RPMI8226 (cell line): ENCODE measurements around the gene HPSE2.

Source experiments
- DNase-seq: peaks from one replicate; pipeline ENCODE4 v3.0.0-alpha.2; 2015

Gene HPSE2

DNA sequence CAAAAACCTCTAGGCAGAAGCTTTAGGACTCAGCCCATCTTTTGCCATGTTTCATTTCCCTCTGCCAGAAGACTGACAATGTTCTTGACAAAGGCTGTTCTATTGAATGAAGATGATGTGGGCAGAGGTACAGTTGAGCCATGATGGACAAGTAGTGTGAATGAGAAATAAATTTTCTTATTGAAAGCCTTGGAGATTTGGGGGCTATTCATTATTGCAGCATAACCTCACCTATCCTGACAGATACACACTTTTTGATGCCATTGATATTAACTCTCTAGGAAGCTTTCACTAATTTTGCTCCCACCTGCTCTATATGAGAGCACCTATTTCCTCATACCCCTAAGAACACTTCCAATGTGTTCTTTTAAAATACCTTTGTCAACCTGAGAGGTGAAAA, 752.0 kb downstream of the HPSE2 start:
- DNase-seq: no peak

DNA sequence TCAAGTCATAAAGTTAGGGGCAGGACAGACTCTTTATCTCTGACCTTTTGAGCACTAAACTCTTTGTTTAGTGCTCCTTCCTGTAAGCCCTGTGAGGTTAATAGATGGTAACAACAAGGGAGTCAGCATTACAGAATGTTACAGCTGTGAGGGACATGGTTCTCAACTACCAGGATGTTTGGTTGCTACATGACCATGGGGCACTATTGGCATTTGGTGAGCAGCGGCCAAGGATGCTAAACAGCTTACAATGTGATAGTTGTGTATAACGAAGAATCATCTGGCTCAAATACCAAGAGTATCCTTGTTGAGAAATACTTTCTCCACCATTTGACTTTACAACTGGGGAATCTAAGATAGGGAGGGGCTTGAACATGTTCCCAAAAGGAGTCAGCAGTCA, 753.6 kb downstream of the HPSE2 start:
- no peak for DNase-seq

DNA sequence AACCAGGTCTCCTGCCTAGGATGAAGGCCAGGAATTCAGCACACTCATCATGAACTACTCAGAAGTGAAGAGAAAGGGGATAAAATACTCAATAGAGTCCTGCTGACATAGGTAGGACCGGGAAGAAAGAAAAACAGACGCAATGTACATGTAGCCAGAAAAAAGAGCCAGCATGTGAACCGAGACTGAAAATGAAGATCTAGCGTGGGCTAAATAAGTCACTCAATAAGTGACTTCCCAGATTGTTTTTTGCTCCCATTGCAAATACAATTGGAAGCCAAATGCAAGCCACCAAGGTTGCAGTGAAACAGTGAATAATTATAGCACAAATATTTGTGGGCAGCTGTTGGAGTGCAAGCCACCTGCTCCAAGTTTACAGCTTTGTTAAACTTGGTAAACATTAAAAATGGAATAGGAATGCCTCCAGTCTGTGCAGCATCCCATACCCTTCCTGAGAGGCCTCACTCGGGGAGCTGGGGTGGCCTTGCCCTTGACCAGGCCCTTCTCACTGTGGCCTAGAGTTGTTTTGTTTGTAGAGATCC, 754.2 kb downstream of the HPSE2 start:
- no peak for DNase-seq

DNA sequence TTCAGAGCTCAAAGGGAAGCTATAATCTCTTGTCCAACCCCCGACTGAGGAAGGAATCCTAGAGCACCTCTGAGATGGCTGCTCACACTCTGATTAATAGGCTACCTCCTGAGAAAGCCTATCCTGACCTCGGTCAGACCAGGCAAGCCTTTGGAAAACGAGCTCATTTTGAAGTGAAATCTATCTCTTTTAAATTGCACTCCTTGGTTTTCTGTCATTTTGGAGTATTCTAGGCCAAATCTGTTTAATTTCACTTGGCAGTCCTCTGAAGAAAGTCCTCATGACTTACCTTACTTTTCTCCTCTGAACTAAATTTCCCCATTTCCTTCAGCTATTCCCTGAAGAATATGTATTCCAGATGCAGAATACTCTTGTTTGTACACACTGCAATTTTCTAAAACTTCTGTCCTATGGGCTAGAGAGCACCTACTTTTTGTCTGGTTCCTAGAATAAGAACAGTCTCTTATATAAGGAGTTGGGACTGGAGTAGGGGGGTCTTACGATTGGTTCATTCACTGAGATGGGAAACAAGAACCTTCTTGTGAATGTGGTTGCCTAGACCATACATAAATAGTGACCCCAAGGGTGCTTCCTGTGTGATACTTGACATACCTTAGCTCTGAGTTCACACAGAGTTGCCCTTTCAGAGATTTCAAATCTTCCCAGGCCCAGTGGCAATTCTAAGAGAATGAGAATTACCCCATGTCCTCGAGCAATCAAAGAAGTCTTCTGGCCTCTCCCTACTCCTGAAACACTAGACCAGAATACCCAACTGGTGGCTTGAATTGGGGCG, 757.0 kb downstream of the HPSE2 start:
- DNase-seq: no peak

DNA sequence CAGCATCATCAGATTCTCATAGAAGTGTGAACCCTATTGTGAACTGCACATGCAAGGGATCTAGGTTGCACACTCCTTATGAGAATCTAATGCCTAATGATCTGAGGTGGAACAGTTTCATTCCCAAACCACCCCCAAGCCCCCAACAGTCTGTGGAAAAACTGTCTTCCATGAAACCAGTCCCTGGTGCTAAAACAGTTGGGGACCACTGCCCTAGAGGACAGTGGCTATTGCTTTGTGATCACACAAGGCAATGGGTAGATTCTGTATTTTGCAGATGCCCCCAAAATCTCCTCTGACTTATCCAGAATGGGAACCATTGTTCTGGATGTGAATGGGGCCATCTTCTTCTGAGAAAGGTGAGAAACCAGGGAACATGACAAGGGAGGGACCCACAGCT, 757.8 kb downstream of the HPSE2 start:
- no peak for DNase-seq

DNA sequence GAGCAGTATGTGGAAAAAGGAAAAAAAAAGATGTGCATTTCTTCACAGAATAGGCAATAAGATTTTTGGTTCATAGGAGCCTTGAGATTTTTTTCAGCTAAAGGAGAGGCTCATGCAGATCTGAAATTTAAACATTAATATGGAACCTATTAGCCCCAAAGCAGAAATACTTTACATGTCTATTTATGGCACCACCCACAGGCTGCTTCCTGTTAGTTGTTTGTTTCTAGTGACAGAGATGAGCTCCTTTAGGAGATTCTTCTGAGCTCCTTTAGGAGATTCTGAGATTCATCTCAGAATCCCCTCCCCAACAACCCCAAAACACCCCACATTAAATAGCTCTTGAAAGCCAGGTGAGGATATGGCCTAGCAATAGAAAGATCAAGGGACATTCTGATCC, 761.0 kb downstream of the HPSE2 start:
- no peak for DNase-seq

DNA sequence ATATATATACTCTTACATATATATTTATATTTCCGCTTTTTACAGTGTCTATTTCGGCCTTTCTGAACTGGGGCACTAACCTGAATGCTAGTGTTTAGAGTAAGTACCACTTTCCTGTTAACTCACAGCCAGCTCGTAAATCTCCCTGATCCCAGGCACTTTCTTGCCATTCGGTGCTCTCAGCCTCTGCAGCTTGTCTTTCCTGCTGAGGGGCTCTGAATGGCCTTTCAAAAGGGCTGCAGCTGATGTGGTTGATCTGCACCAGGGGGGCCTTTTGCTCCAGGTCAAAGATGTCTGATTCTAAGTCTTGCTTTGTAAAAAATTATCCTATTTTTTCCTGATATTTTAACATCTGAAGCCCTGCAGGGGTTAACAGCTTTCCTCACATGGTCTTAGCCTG, 763.5 kb downstream of the HPSE2 start:
- DNase-seq: no peak

DNA sequence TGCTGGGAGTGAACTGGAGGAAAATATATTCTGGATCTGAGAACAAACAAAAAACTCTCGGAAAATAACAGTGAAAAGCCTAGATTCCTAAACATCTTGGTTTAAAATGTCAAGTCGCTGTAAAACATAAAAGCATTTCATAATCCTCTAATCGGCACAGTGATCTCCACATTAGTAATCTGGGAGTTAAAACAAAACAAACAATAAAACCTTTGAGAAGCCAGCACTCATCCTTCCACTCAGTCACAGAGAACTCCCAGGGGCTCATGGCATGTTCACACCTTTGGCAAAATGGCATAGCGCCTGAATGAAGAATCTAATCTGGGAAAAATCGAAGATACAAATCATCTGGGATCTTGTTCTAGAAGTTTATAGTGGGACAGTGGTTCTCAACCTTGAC, 764.8 kb downstream of the HPSE2 start:
- DNase-seq: no peak

DNA sequence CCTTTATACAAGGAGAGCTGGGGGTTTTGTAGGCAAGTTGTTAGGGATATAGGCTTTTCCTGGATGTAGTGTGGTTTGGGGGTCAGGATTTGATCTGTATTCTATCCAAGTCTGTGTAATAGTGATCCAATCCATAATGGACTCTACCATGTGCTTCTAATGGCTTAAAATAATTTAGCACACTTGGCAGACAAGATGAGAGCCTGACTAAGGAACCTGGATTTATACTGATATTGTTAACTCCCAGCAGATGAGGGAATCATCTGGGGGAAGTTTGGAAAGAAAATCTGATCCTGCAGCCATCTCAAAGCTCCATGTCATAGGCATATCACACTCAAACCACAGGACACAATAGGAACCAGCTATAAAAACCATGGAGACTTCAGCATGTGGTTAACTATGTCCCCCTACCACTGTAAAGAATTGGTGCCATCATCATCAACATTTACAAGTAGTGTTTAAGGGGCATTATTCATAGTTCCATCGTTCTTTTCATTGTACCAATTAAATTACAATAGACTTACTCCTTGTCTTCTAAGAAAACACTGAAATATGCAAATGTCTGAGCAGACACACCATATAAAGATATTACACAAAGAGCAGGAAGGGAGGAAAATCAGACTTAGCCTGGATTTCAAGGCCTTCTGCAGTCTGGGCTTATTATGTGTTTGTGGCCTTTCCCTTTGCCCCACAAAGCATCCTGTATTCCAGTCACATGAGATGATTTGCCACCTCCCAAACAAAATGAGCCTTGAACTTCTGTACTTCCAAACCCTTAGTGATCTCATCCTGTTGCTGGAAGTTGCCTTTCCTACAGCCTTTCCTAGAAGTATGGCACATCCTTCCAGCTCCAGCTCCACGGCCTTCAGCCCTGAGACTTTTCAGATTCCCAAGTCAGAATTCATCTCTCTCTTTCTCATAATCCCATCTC, 766.4 kb downstream of the HPSE2 start:
- DNase-seq: no peak

DNA sequence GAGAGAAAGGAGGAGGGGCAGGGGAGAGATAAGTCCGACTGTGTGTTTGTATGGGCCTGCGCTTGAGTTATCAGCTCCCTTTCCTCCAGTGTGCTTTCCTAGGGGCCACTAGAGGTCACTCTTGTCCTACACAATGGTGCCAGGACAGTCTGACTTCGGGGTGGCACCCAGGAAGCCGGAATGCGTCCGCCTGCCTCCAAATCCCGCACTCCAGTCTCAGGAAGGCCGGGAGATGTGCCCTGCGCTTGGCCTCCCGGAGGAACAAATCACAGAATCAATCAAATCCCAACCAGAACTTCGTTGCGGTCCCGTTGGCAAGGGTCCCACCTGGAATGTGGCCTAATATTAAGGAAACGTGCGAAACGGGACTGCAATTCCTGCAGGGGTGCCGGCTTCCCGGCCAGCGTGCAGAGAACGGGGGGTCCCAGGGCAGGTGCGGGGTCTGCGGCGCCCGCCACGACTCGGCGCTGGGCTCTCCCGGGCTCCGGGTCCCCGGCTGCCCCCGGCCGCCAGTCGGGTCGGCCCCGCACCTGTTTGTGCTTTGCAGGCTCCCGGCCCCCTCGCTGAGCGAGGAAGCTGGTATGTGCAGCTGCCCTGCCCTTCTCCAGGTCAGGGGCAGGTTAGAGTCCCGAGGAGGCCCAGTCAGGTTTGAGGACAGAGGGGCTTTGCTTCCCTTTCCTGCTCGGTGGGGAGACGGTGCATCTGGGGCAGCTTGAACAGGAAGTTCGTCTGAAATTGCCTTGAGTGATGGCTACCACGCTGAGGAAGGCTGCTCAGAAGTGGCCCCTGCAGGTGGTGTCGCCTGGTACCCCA, 767.9 kb downstream of the HPSE2 start:
- peak; percentile 65 for DNase-seq

DNA sequence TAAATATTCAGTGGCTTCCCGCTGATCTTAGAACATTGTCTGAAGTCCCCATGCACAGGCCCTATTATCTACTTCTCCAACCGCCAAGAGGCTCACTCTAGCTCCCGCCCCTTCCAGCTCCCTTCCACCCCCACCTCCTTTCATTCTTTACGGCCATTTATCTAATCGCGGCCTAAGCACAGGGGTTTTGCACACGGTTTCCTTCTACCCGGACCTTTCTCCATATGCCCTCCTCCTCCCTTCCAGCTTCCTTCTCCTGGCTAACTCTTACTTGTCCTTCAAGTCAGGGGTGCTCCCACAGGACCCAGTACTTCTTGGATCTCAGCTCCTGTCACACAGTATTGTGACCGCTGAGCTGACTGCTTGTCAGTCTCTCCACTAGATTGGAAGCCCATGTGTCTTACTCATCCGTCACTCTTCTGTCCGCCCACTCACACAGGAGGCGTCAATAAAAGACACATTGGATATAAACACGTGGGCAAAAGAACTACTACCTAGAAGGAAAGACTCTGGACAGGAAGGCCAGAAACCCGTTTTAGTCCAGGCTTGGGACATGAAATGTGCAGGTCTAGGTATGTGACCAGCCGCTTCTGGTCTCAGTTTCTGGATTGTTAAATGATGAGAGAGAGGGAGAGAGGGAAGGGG, 768.7 kb downstream of the HPSE2 start:
- no peak for DNase-seq

DNA sequence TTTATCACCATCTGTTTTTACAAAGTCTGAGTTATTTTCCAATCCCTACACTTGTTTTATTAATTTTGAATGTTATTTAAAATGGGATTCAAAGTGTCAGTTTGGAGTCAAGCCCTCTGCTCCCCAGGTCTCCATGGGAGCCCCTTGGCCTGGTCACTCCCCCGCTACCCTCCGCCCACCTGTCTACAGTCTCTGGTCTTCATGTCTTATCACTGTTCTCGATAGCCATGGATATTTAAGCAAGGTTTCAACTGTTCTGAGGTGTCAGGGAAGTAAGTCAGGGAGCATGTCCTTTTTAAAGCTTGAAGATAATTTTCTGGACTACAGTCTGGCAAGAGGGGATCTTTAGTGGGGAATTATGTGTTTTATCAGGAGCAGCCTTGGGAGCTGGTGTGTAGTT, 769.8 kb downstream of the HPSE2 start:
- no peak for DNase-seq

DNA sequence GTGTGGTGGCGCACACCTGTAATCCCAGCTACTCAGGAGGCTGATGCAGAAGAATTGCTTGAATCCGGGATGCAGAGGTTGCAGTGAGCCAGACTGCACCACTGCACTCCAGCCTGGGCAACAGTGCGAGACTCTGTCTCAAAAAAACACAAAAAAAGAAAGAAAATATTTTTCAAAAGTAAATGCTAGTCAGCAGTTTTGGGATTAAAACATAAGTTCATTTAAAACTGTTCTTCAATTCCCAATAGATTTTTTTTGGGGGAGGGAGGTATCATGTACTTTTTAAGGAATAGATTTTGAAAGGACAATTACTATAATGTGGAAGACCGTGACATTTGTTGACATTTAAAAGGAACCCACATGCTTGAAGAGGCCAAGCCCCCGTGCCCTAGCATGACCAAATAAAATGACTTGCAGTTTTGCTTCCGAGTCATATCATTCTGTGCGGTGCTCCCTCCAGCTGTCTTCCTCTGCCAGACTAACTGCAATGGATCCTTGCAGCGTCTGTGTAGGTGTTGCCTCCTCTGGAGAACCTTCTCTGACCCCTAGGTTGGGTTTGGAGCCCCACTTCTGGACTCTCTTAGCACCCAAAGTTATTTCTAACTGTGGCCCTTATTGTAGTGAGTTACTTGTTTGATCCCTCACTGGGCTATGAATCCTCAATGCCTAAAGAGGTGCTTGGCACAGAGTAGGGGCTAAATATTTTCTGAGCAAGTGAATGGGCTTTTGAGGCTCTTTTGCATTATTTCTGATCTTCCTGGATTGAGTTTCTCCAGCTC, 771.5 kb downstream of the HPSE2 start:
- DNase-seq: no peak

DNA sequence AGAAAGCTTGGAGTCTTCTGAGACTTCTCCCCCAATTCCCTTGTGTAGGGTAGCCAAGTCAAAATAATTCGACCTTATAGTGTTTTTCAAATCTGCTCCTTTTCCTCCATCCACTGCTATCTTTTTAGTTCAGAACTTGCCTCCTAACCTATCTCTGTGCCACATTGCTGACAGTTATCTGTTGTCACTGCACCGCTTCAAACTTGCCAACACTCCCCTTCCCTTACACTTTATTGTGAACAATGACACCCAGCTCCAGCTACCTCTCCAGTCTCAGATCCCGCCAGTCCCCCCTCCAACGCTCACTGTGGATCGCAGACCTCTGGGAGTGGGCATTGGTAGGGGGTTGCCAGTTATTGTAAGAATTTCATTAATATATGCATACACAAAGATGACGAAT, 772.6 kb downstream of the HPSE2 start:
- DNase-seq: no peak

DNA sequence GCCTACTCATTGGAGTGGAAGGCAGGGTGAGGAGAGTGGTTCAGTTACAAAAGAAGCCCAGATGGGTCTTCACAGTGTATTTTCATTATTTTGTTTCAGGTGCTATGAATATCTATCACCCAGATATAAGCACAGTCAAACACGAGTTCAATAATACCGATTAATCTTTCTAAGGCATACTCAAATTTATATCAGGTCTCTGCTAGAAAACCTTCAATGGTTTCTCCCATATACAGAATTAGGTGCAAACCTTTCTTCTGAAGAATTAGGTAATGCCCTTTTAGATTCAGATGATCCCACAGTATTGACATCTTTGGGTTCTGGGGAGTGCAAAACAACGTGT, 774.2 kb downstream of the HPSE2 start:
- DNase-seq: no peak

DNA sequence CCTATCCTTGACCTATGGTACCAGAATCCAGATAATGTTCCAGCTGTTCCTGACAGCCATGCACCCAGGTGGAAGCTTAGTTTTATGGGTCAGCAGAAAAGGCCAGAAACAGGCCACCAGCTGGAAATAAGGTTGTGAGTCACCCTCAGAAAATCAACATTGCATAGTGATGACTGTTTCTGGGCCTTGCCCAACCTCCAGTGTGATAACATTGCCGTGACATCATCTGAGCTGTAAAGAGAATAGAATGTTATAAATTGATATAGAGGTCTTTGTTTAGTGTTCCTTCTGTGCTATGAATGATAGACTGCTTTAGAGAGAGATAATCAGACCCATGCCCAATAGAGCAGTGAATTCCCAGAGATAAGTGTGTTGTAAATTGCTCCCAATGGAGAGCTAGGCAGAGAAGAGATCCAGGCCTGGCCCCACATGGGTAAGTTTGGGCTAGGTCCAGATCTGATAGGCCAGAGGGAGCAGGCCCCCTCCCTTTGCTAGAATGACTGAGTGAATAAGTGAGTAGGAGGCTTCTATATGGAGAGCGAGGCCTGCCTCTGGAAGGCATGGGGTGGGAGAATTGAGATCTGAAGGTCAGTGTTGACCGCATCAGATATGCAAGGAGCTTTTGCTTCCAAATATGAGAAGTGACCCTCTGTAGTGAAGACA, 774.7 kb downstream of the HPSE2 start:
- no peak for DNase-seq

DNA sequence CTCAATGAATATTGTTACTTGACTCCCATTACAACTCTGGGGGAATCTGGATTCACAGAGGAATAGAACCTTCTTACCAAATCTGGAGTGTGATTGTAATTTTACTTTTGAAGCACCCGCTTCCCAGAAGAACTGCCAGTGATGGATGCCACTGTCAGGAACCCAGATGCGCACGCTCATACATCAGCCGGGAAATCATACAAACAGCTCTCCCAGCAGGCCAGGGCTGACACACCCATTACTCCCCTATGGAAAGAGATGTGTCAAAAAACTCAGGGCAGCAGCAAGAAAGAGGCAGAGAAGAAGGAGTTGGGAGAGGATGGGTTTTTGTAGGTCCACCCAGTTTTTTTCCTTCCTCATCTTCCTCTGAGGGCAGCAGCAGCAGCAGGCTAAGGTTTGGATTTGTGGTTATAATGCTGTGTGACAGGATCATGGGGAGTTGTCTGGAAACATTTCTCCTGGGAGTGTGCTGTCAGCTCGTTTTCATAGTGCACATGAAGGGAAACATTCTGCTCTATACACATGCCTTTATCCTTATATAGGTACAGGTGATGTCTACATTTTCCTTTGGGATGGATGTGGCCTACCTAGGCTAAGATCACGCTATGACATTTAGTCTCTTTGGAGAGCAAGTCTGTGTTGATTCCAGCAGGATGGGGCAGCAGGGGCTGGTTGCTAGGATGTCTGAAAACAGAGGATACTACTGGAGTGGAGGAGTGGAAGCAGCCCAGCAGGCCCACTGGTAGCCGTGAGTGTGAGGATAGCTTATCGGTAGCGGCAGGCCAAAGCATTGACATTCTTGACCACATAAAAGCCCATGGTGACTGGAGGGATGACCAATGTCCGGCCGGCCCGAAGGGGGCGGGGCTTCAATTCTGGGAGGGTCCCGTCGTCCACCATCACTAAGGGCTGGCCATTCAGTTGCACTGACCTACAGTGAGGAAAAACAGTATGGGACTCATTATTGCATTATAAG, 776.6 kb downstream of the HPSE2 start:
- DNase-seq: no peak

DNA sequence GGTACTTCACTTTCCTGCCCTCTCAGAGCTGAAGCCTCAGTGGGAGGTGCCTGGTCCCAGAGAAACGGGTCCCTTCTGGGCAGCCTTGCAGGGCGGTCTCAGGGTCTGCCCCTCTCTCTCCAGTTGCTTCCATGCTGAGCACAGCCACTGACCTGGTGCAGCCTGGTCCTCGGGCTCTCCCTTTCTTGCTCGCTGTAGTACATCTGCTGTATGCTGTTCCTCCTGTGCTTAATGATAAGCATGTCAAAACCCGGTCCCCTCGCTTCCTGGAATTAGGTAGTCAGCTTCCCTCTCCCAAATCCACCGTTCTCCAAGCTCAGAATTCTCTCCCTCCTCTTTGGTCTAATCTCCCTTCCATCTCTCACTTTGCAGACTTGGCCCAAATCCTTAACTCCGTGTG, 777.9 kb downstream of the HPSE2 start:
- no peak for DNase-seq

DNA sequence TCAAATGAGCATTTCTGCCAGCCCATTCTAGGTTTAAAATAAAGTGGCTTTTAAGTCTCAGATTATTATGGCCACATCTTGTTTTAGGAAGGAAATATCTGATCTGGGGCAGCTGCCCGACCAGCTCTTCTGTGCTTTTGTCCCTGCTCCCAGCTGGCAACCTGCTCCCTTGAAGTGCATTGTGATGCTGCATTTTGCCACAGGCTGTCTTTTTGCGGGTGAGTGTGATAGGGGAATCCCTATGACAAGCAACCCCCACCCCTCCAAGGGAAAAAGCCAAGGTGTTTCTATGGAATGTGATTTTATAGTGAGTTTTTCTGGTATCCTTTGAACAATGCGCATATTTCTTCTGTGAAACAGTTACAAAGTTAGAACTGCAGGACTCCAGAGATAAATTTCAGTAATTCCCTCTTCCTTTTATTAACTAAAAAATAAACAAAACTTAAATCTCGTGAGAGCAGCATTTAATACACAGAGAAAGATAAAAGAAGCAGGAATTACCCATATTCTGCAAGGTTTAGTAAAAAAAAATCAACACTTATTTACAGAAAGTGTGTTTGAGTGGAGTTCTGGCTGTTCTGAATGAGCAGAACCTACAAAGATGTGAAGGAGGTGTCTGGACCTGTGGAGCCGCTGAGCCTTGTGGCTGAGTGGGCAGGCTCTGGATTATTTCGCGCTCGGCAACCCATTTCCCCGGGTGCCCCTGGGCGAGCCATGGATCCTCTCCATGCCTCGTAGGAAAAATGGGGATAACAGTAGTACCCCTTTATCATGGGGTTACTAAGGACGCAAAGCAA, 778.8 kb downstream of the HPSE2 start:
- DNase-seq: no peak
